ENCODE measurements around the gene SLC25A40. TPM values are rescaled to one million over a fixed set of nuclear protein-coding genes. Genes with fewer than 3 reads are reported as not detected.

The SLC25A40 gene
- total and polyA plus RNA-seq, 9 donors: 9.8 to 27.1 (median 20.0) TPM

- WGBS, 3 donors: 3 to 8% (median 6%) methylated on average over 4 of the region's 4 CpGs
These were observed 78.3 kb downstream of the SLC25A40 start for GRCh38 chr7:87797798-87798403.

GRCh38 chr7:87797395-87797794, 78.8 kb downstream of the SLC25A40 start:
- TF ChIP-seq CTCF (IDR thresholded peaks at IDR 0.05): no peak
- TF ChIP-seq POLR2A (IDR thresholded peaks at IDR 0.05): no peak
- no peak for TF ChIP-seq EP300 (IDR thresholded peaks at IDR 0.05)
- Histone ChIP-seq H3K27me3 (no peaks in the 10 kb centered on the region), H3K9me3 (no peaks in the 10 kb centered on the region), H3K36me3 (no peaks in the 10 kb centered on the region), H3K4me1 (ENCODE audit: insufficient read depth) (no peaks in the 10 kb centered on the region), H3K27ac (no peak overlapping the region), H3K4me3 (no peak overlapping the region)
- no peak for DNase-seq
- WGBS, 3 donors: 37 to 48% (median 42%) methylated on average over 1 of the region's 1 CpG
- intact Hi-C loops (cut with DNase I): loop anchor here in 2 of 4 donors (10.0 kb wide), 2 partner anchors 307 to 317 kb away; no protein-coding TSS in a partner anchor

More at GRCh38 chr7:87797798-87798403, 78.3 kb downstream of the SLC25A40 start:
- intact Hi-C loops (cut with DNase I): loop anchor here in 2 of 4 donors (10.0 kb wide), 2 partner anchors 307 to 317 kb away; no protein-coding TSS in a partner anchor
- no peak for DNase-seq
- Histone ChIP-seq H3K4me1 (ENCODE audit: insufficient read depth) (no peaks in the 10 kb centered on the region), H3K27me3 (no peaks in the 10 kb centered on the region), H3K4me3 (no peak overlapping the region), H3K36me3 (no peaks in the 10 kb centered on the region), H3K9me3 (no peaks in the 10 kb centered on the region), H3K27ac (no peak overlapping the region)
- TF ChIP-seq CTCF (IDR thresholded peaks at IDR 0.05) (peak; percentile 5 to 45 (median 43)), EP300 (IDR thresholded peaks at IDR 0.05) (no peak), POLR2A (IDR thresholded peaks at IDR 0.05) (no peak)

- H3K9me3 ChIP-seq: no peaks in the 10 kb centered on the region
- no peak overlapping the region for H3K27ac ChIP-seq
- DNase-seq: no peak
- TF ChIP-seq CTCF (IDR thresholded peaks at IDR 0.05) (no peak), EP300 (IDR thresholded peaks at IDR 0.05) (no peak), POLR2A (IDR thresholded peaks at IDR 0.05) (no peak)
- 74 to 90% (median 82%) methylated on average over 4 of the region's 4 CpGs for WGBS, 3 donors
- intact Hi-C loops (cut with DNase I): no loop called here
- no peak overlapping the region for H3K4me3 ChIP-seq
- H3K4me1 ChIP-seq (ENCODE audit: insufficient read depth): no peaks in the 10 kb centered on the region
- no peaks in the 10 kb centered on the region for H3K36me3 ChIP-seq
- H3K27me3 ChIP-seq: no peaks in the 10 kb centered on the region
These were observed 90.7 kb downstream of the SLC25A40 start for GRCh38 chr7:87785368-87785995.

- Histone ChIP-seq H3K36me3 (no peaks in the 10 kb centered on the region), H3K9me3 (no peaks in the 10 kb centered on the region), H3K27ac (no peak overlapping the region), H3K4me1 (ENCODE audit: insufficient read depth) (no peaks in the 10 kb centered on the region), H3K4me3 (no peak overlapping the region), H3K27me3 (no peaks in the 10 kb centered on the region)
- intact Hi-C loops (cut with DNase I): no loop called here
- TF ChIP-seq POLR2A (IDR thresholded peaks at IDR 0.05) (no peak), CTCF (IDR thresholded peaks at IDR 0.05) (no peak), EP300 (IDR thresholded peaks at IDR 0.05) (no peak)
- DNase-seq: no peak
These were observed 91.7 kb downstream of the SLC25A40 start for GRCh38 chr7:87784424-87784823.

Other genes starting within 250 kb of the SLC25A40 start
- gene RUNDC3B, start 248.0 kb downstream of the SLC25A40 start, total RNA-seq: 1 to 10 TPM; 1.7 to 7.6 (median 4.4) TPM
- gene RUNDC3B, start 248.0 kb downstream of the SLC25A40 start, polyA plus RNA-seq: 1 to 10 TPM; 3.5 to 4.0 TPM
- gene DBF4, start 133 bp upstream of the SLC25A40 start, total RNA-seq: 10 to 100 TPM in 6 of 7 donors, 1 to 10 TPM in 1; 9.7 to 18.3 (median 12.7) TPM
- gene DBF4, start 133 bp upstream of the SLC25A40 start, polyA plus RNA-seq: 1 to 10 TPM; 5.4 to 6.2 TPM
- gene ADAM22, start 57.9 kb upstream of the SLC25A40 start, total RNA-seq: 10 to 100 TPM in 1 of 7 donors, 1 to 10 TPM in 6; 3.4 to 18.0 (median 5.5) TPM
- 10 to 100 TPM in 1 of 2 donors, 1 to 10 TPM in 1; 1.0 to 10.0 TPM for gene ADAM22, start 57.9 kb upstream of the SLC25A40 start, polyA plus RNA-seq